BE2C (cell line): ENCODE results near the gene HEYL.
A peak's percentile ranks its signal among the peaks of the same experiment; 100 is the strongest.

Source experiments
- DNase-seq: peaks from one replicate; pipeline ENCODE4 v3.0.0-alpha.2; 2020
- H3K27me3 ChIP-seq: fragments of 250-450 bp; sonication (Bioruptor Pico); 2 replicates; pipeline ENCODE4 v1.5.1; 2020; ENCODE audit warnings: mild to moderate bottlenecking
- H3K36me3 ChIP-seq: fragments of 250-450 bp; sonication (Bioruptor Pico); 2 replicates; pipeline ENCODE4 v1.5.1; 2020; ENCODE audit warnings: mild to moderate bottlenecking
- H3K4me1 ChIP-seq: fragments of 250-450 bp; sonication (Bioruptor Pico); 2 replicates; pipeline ENCODE4 v1.5.1; 2020
- H3K4me3 ChIP-seq: 2 replicates; pipeline ENCODE4 v1.5.1; 2011; ENCODE audit warnings: low read depth, low read length
- H3K9me3 ChIP-seq: fragments of 250-450 bp; sonication (Bioruptor Pico); 2 replicates; pipeline ENCODE4 v1.5.1; 2020
- TF ChIP-seq, protein P1 (sequence below): IDR thresholded peaks from 2 replicates; pipeline ENCODE4 v1.5.1; 2012; ENCODE audit warnings: mild to moderate bottlenecking, low read depth, low read length

The HEYL gene

DNA sequence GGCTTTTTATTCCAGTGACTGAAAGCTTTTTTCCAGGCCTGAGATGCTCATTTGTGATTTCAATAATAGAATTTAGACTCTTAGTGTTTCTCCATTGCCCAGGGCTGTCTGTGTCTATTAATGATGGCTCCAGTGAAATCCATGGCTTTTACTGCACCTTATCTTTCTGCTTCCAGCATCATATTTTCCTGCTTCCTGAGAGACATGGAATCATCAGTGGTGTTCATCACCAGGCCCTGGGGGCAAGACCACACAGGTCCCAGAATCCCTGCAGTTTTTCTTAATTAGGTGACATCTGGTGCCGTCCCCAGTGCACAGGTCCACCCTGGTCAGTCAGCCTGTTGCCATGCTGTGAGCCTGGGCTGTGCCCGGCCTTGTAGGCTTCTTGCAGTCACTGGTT, 16.9 kb upstream of the HEYL start:
- Histone ChIP-seq H3K36me3 (peaks cover 4% of the 10 kb centered on the region; the same call in 1 of the 2 replicates), H3K4me1 (peaks cover 25% of the 10 kb centered on the region), H3K27me3 (no peaks in the 10 kb centered on the region), H3K9me3 (no peaks in the 10 kb centered on the region), H3K4me3 (peak overlapping the region; percentile 70)
- TF ChIP-seq, protein P1, sequence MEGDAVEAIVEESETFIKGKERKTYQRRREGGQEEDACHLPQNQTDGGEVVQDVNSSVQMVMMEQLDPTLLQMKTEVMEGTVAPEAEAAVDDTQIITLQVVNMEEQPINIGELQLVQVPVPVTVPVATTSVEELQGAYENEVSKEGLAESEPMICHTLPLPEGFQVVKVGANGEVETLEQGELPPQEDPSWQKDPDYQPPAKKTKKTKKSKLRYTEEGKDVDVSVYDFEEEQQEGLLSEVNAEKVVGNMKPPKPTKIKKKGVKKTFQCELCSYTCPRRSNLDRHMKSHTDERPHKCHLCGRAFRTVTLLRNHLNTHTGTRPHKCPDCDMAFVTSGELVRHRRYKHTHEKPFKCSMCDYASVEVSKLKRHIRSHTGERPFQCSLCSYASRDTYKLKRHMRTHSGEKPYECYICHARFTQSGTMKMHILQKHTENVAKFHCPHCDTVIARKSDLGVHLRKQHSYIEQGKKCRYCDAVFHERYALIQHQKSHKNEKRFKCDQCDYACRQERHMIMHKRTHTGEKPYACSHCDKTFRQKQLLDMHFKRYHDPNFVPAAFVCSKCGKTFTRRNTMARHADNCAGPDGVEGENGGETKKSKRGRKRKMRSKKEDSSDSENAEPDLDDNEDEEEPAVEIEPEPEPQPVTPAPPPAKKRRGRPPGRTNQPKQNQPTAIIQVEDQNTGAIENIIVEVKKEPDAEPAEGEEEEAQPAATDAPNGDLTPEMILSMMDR: no peak
- DNase-seq: peak; percentile 87

DNA sequence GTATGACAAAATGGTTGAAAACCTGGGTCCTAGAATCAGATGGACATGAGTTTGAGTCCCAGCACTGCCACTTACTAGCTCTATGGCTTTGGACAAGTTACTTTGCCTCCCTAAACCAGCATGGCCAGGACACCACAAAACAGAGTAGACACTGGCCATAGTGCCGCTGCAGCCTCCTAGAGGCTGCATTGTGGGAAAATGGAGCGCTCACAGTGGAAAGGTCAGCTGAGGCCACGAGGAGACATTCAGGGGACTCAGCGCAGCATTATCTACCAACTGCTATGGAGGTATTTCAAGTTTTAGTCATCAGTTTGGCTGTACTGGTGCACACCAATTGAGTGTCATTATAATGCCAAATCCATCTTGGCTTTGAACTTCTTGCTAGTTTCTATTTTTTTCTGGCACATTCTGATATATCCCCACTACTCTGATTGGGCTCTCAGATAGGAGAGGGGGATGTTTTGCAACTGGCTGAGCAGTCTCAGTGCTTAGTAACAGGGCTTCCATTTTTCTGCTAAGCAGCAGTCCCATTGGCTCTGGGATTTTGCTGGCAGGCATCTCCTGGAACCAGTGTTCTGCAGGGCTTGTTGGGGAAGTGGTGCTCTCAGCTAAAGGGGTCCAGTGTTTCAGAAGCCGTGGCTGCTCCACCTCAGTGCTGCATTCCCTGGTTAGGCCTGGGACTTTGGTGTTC, 16.3 kb upstream of the HEYL start:
- Histone ChIP-seq H3K4me3 (peak overlapping the region; percentile 4; the same call in 1 of the 2 replicates), H3K4me1 (peaks cover 25% of the 10 kb centered on the region), H3K9me3 (no peaks in the 10 kb centered on the region), H3K36me3 (peaks cover 4% of the 10 kb centered on the region; the same call in 1 of the 2 replicates), H3K27me3 (no peaks in the 10 kb centered on the region)
- TF ChIP-seq, protein P1: no peak
- peak; percentile 62 for DNase-seq

DNA sequence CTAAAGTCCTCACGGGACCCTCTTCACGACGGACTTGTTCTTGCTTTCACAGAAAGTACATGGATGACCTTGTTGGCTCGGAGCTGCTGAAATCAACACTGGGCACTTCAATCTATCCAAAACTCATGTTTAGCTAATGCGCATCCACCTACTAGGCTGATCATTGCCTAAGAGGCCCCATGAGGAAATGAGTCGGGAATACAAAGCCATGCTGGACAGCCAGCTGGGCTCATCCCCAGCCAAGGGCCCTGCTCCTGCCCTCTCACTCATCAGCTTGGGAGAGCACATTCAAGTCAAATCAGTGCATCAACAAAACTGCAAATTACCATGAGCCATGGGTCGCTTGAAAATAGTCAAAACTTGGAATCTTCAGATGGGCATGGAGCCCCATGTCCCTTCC, 14.8 kb upstream of the HEYL start:
- H3K36me3 ChIP-seq: peaks cover 4% of the 10 kb centered on the region; the same call in 1 of the 2 replicates
- no peaks in the 10 kb centered on the region for H3K27me3 ChIP-seq
- H3K9me3 ChIP-seq: no peaks in the 10 kb centered on the region
- H3K4me1 ChIP-seq: peaks cover 25% of the 10 kb centered on the region
- TF ChIP-seq, protein P1: no peak
- H3K4me3 ChIP-seq: no peak overlapping the region
- DNase-seq: no peak

DNA sequence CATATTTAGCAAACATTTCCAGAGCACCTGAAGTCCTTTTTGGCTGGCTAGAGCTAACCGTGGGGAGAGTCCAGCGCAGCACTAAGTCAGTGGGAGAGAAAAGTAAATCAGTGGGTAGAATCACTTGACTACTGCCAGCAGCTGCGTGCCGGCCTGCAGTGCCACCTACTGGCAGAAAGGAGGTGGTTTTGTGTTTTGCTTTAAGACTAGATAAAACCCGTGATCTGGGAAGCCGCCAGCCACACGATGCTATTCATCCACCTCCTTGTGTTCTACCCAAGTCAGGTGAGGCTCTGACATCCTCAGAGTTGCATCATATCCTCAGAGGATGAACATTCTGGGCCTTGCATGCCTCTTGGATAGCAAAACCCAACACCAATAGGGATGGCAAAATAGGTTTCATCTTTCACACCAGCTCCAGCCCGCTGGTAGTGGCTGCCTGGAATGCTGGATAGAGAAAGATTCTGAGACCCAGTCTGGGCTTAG, 14.1 kb upstream of the HEYL start:
- peaks cover 23% of the 10 kb centered on the region for H3K4me1 ChIP-seq
- no peaks in the 10 kb centered on the region for H3K27me3 ChIP-seq
- DNase-seq: peak; percentile 67

DNA sequence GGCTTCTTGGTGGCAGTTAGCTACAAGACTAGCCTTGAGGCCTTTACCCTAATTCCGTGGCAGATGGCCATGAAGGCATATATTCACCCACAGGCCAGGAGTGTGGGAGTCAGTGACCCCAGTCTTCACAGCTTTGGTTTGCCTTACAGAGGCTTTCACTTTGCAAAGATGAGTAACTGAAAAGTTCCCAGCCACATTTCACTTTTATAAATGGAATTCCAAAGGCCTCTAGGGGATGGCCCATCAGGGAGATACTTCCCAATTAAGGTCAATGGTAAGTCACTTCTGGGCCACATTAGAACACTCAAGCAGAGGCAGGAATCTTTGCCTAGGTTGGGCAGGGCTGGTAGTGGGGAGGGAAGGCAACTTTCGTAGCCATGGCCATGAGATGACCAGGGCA, 13.1 kb upstream of the HEYL start:
- no peak for DNase-seq
- no peak overlapping the region for H3K4me3 ChIP-seq
- TF ChIP-seq, protein P1: no peak
- no peaks in the 10 kb centered on the region for H3K9me3 ChIP-seq
- no peaks in the 10 kb centered on the region for H3K27me3 ChIP-seq
- no peaks in the 10 kb centered on the region for H3K36me3 ChIP-seq
- H3K4me1 ChIP-seq: peaks cover 18% of the 10 kb centered on the region

More for the DNA sequence above, 14.1 kb upstream of the HEYL start:
- TF ChIP-seq, protein P1: peak; percentile 76
- Histone ChIP-seq H3K4me3 (no peak overlapping the region), H3K9me3 (no peaks in the 10 kb centered on the region), H3K36me3 (peaks cover 4% of the 10 kb centered on the region; the same call in 1 of the 2 replicates)

DNA sequence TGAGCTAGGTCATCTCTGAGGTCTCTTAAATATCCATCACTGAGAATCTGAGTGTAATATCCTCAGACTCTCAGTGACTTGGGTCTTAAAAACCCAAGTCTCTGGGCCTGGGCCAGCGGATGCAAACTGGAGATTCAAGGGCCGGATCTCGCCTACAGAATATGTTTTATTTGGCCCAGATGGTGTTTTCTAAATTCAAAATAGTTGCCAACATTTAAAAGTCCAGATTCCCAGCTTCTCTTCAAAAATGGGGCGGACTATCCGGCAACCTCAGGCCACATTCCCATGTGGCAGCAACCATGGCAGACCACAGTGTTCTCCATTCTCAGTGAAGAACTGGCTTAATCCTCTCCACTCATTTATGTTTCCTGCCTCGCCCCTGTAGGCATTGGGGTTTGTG, 12.7 kb upstream of the HEYL start:
- DNase-seq: no peak
- TF ChIP-seq, protein P1: no peak
- Histone ChIP-seq H3K4me1 (peaks cover 18% of the 10 kb centered on the region), H3K9me3 (no peaks in the 10 kb centered on the region), H3K4me3 (no peak overlapping the region), H3K36me3 (no peaks in the 10 kb centered on the region), H3K27me3 (no peaks in the 10 kb centered on the region)
